GM12878 (cell line): ENCODE data around the gene GIT1. TPM values are rescaled to one million over a fixed set of nuclear protein-coding genes. Genes with fewer than 3 reads are reported as not detected.

ENCODE experiments used
- CHD1 ChIP-seq: IDR thresholded peaks from 2 replicates; pipeline ENCODE4 v1.6.1; 2012; ENCODE audit warnings: low read depth, low read length, improper control_type of control experiment
- DPF2 ChIP-seq: fragments of 450-650 bp; IDR thresholded peaks from 2 replicates; pipeline ENCODE4 v1.6.1; 2017; ENCODE audit warnings: mild to moderate bottlenecking
- ELK1 ChIP-seq: IDR thresholded peaks from 2 replicates; pipeline ENCODE4 v1.6.1; 2012; ENCODE audit warnings: low read depth, low read length, improper control_type of control experiment
- EP300 ChIP-seq, 2 experiments: fragments of 150-350 bp in 1 of 2; IDR thresholded peaks; 2 replicates each; pipeline ENCODE4 v1.6.1; 2011 to 2012; ENCODE audit warnings: low read depth in 2 of 2, low read length in 2 of 2, borderline replicate concordance in 1 of 2, improper control_type of control experiment in 1 of 2, inconsistent platforms in 1 of 2; ENCODE audit not compliant: control insufficient read depth in 1 of 2
- ETV6 ChIP-seq, 2 experiments: fragments of 450-650 bp in 1 of 2; IDR thresholded peaks in 1 of 2; conservative IDR thresholded peaks in 1 of 2; 2 replicates each; pipeline ENCODE4 v1.6.1; 2014; ENCODE audit warnings: antibody characterized with exemption in 1 of 2, borderline replicate concordance in 1 of 2, low read depth in 1 of 2, mild to moderate bottlenecking in 1 of 2, moderate library complexity in 1 of 2
- GABPA ChIP-seq: IDR thresholded peaks from 2 replicates; pipeline ENCODE4 v1.6.1; 2014; ENCODE audit warnings: antibody characterized with exemption, low read depth, mild to moderate bottlenecking, inconsistent platforms
- IRF4 ChIP-seq: IDR thresholded peaks from 2 replicates; pipeline ENCODE4 v1.6.1; 2011; ENCODE audit warnings: low read depth, low read length
- JUND ChIP-seq: IDR thresholded peaks from 2 replicates; pipeline ENCODE4 v1.6.1; 2012; ENCODE audit warnings: low read depth, mild to moderate bottlenecking, low read length, improper control_type of control experiment, moderate library complexity
- MEF2A ChIP-seq: IDR thresholded peaks from 2 replicates; pipeline ENCODE4 v1.6.1; 2011; ENCODE audit warnings: low read depth, mild to moderate bottlenecking, low read length, moderate library complexity; ENCODE audit not compliant: insufficient read depth
- NBN ChIP-seq: fragments of 450-650 bp; IDR thresholded peaks from 2 replicates; pipeline ENCODE4 v1.6.1; 2016
- NFIC ChIP-seq: IDR thresholded peaks from 2 replicates; pipeline ENCODE4 v1.6.1; 2012; ENCODE audit warnings: low read depth, mild to moderate bottlenecking, inconsistent platforms, low read length, moderate library complexity
- NFYB ChIP-seq: IDR thresholded peaks from 2 replicates; pipeline ENCODE4 v1.6.1; 2011; ENCODE audit warnings: low read depth, mild to moderate bottlenecking, low read length, improper control_type of control experiment, moderate library complexity; ENCODE audit not compliant: insufficient read depth
- POLR2AphosphoS5 ChIP-seq: IDR thresholded peaks from 2 replicates; pipeline ENCODE4 v1.6.1; 2011; ENCODE audit warnings: mild to moderate bottlenecking, low read length, inconsistent platforms
- RAD21 ChIP-seq: IDR thresholded peaks from 2 replicates; pipeline ENCODE4 v1.6.1; 2011; ENCODE audit warnings: mild to moderate bottlenecking, low read depth, low read length, moderate library complexity; ENCODE audit not compliant: insufficient read depth
- RAD51 ChIP-seq: fragments of 450-650 bp; IDR thresholded peaks from 2 replicates; pipeline ENCODE4 v1.6.1; 2016; ENCODE audit warnings: moderate library complexity, mild to moderate bottlenecking, inconsistent platforms
- RELA ChIP-seq: fragments of 450-650 bp; IDR thresholded peaks from 2 replicates; pipeline ENCODE4 v1.8.0; 2014; ENCODE audit warnings: borderline replicate concordance; ENCODE audit not compliant: partially characterized antibody
- REST ChIP-seq: IDR thresholded peaks from 2 replicates; pipeline ENCODE4 v1.6.1; 2012; ENCODE audit warnings: mild to moderate bottlenecking, low read depth, low read length
- SMC3 ChIP-seq: IDR thresholded peaks from 2 replicates; pipeline ENCODE4 v1.6.1; 2011; ENCODE audit warnings: low read length, improper control_type of control experiment, borderline replicate concordance
- STAT3 ChIP-seq: IDR thresholded peaks from 2 replicates; pipeline ENCODE4 v1.6.1; 2011; ENCODE audit warnings: low read depth, low read length, improper control_type of control experiment
- TAF1 ChIP-seq: IDR thresholded peaks from 2 replicates; pipeline ENCODE4 v1.6.1; 2011; ENCODE audit warnings: mild to moderate bottlenecking, low read depth, low read length, borderline replicate concordance
- TARDBP ChIP-seq: IDR thresholded peaks from 2 replicates; pipeline ENCODE4 v1.6.1; 2016; ENCODE audit warnings: borderline replicate concordance
- TBL1XR1 ChIP-seq: IDR thresholded peaks from 2 replicates; pipeline ENCODE4 v1.6.1; 2012; ENCODE audit warnings: low read depth, low read length, improper control_type of control experiment
- polyA plus RNA-seq, 11 experiments: library from polyadenylated mRNA; depleted of rRNA in 4 of 11; unstranded in 6 of 11; stranded (reverse) in 5 of 11; fragments of >200 nt; fragmentation: Nextera tagmentation in 4 of 11; fragmentation: Illumina TruSeq in 1 of 11; extraction: Ambion mirVana in 4 of 11; extraction: Trizol in 1 of 11; gene quantifications; 1 replicate in 1 of 11; 2 replicates in 10 of 11; pipeline versions ENCODE4 v1.2.1 to v1.2.3, GENCODE V29; 2011 to 2016; ENCODE audit warnings: inconsistent platforms in 2 of 11, missing spikeins in 2 of 11, low read depth in 1 of 11
- total RNA-seq, 4 experiments: library from RNA; depleted of rRNA in 3 of 4; stranded (reverse); fragments of >200 nt in 3 of 4; fragmentation: Illumina TruSeq in 1 of 4; extraction: Trizol in 1 of 4; gene quantifications; 2 replicates each; pipeline versions ENCODE4 v1.2.1 to v1.2.3, GENCODE V29; 2013 to 2021
- TF ChIP-seq, protein P1 (sequence below): fragments of 450-650 bp; IDR thresholded peaks from 2 replicates; pipeline ENCODE4 v1.6.1; 2017; ENCODE audit warnings: mild to moderate bottlenecking, moderate library complexity

Gene GIT1
- total and polyA plus RNA-seq, 10 of the 15 experiments (the other 5 are each of a cell fraction or from before 2014, with no cell fraction given) = 0.24 to 45.3 (median 20.9) TPM

- TF ChIP-seq MEF2A (no peak), EP300 (IDR thresholded peaks at IDR 0.05; ENCODE audit: borderline replicate concordance in 1 of 2, control insufficient read depth in 1 of 2, low read depth in 2 of 2, low read length in 2 of 2) (no peak), JUND (no peak), REST (peak; percentile 66), SMC3 (peak; percentile 66), NBN (no peak), NFYB (no peak), DPF2 (0 out of 2 replicates have a peak, but pooled peaks have one; percentile 28), RELA (no peak), STAT3 (no peak), ELK1 (no peak), CHD1 (no peak), IRF4 (no peak), ETV6 (conservative IDR thresholded peaks at IDR 0.05 in 1 of 2, IDR thresholded peaks at IDR 0.05 in 1 of 2; ENCODE audit: borderline replicate concordance in 1 of 2, low read depth in 1 of 2) (no peak), TAF1 (no peak), RAD51 (no peak), POLR2AphosphoS5 (no peak), TBL1XR1 (no peak), NFIC (no peak), GABPA (no peak), RAD21 (peak; percentile 52), TARDBP (no peak)
- TF ChIP-seq, protein P1, sequence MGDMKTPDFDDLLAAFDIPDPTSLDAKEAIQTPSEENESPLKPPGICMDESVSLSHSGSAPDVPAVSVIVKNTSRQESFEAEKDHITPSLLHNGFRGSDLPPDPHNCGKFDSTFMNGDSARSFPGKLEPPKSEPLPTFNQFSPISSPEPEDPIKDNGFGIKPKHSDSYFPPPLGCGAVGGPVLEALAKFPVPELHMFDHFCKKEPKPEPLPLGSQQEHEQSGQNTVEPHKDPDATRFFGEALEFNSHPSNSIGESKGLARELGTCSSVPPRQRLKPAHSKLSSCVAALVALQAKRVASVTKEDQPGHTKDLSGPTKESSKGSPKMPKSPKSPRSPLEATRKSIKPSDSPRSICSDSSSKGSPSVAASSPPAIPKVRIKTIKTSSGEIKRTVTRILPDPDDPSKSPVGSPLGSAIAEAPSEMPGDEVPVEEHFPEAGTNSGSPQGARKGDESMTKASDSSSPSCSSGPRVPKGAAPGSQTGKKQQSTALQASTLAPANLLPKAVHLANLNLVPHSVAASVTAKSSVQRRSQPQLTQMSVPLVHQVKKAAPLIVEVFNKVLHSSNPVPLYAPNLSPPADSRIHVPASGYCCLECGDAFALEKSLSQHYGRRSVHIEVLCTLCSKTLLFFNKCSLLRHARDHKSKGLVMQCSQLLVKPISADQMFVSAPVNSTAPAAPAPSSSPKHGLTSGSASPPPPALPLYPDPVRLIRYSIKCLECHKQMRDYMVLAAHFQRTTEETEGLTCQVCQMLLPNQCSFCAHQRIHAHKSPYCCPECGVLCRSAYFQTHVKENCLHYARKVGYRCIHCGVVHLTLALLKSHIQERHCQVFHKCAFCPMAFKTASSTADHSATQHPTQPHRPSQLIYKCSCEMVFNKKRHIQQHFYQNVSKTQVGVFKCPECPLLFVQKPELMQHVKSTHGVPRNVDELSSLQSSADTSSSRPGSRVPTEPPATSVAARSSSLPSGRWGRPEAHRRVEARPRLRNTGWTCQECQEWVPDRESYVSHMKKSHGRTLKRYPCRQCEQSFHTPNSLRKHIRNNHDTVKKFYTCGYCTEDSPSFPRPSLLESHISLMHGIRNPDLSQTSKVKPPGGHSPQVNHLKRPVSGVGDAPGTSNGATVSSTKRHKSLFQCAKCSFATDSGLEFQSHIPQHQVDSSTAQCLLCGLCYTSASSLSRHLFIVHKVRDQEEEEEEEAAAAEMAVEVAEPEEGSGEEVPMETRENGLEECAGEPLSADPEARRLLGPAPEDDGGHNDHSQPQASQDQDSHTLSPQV = no peak
These were observed 23.9 kb upstream of the GIT1 start (continued) for GRCh38 chr17:29613352-29613837.
